IPS-NIHi7 (cell line): ENCODE data around the gene VPS13D.

Experiments used
- DNase-seq: peaks from one replicate; pipeline ENCODE4 v3.0.0; 2012; ENCODE audit warnings: mixed read lengths; ENCODE audit errors: extremely low spot score

Gene VPS13D

DNA sequence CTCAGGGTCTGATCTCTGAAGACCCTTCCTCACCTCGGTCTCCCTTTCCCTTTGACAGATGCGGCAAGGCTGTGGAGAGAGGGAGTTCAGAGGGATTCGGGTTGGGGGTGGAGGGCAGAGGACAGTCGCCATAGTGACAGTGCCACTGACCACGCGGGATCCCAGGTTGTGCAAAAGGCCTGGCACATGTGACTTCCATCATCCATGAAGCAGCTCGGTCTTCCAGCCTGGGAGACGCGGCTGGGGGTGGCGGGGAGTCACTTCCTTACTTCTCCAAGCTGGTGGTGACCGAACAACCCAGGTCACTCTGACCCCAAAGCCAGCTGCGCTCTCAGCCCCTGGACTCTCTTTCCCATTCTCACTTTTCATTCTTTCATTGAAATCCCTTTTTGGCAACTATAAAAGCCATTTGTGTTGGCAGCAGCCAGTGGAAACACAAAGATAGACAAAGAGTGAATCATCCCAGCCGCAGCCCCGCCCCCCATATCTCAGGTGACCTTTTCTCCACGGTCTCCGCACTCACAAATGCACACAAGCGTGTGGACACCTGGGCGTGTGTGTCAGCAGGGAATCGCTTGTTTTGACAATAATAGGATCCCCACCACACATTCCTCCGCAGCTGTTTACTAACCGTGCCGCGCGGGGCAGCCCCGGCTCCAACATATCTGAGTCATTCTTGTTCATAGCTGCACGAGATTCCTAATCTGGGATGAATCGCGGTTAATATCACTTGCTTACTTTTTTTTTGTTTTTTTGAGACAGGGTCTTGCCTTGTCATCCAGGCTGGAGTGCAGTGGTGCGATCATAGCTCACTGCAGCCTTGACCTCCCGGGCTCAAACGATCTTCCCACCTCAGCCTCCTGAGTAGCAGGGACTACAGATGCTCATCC is 319.9 kb downstream of the VPS13D start:
- DNase-seq = peak; percentile 12

DNA sequence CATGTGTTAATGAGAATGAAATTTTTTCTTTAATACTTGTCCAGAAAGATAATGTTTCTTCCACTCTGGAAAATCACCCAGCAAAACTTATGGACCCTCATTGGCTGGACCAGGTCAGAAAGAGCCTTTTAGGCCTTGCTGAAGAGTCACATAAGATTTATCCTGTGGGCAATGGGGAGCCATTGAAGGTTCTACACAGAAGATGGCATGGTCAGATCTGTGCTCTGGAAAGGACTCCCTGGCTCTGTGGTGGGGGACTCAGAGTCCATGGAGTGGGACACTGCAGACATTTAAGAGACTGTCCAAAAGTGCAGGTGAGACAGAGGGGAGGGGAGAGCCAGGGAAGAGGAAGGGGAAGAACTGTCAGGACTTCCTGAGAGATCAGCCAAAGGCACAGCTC is 321.8 kb downstream of the VPS13D start:
- DNase-seq = no peak

DNA sequence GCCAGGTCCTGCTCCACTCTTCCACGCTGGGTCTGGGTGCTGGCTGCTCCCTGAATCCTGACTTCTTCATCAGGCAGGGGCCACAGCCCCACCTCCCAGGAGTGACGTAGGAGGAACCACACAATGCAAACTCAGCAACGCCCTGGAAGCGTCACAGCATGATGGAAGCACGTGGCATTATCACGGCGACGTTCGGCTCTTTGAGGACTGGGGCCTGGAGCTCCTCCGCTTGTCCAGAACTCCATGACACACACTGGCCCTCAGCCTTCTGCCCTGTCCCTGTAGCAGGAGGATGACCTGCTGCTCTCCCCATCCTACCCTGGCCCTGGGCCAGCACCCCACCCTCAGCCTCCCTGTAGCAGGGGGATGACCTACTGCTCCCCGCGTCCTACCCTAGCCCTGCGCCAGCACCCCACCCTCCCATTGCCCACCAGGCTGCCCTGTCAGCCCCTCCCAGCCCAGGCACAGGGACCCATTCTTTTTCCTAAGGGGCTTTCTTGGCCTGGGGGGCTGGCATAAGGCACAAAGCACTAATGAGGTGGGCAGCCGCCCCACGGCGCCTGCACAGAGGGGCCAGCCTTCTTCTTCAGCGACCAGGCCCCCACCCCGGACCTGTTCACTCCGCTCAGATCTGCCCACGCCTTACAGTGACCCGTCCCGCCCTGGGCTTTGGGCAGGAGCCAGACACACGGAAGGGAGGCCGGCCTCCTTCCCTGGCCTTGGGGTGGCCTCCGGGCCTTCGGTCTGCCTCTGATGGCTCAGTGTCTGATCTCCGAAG is 322.5 kb downstream of the VPS13D start:
- no peak for DNase-seq

DNA sequence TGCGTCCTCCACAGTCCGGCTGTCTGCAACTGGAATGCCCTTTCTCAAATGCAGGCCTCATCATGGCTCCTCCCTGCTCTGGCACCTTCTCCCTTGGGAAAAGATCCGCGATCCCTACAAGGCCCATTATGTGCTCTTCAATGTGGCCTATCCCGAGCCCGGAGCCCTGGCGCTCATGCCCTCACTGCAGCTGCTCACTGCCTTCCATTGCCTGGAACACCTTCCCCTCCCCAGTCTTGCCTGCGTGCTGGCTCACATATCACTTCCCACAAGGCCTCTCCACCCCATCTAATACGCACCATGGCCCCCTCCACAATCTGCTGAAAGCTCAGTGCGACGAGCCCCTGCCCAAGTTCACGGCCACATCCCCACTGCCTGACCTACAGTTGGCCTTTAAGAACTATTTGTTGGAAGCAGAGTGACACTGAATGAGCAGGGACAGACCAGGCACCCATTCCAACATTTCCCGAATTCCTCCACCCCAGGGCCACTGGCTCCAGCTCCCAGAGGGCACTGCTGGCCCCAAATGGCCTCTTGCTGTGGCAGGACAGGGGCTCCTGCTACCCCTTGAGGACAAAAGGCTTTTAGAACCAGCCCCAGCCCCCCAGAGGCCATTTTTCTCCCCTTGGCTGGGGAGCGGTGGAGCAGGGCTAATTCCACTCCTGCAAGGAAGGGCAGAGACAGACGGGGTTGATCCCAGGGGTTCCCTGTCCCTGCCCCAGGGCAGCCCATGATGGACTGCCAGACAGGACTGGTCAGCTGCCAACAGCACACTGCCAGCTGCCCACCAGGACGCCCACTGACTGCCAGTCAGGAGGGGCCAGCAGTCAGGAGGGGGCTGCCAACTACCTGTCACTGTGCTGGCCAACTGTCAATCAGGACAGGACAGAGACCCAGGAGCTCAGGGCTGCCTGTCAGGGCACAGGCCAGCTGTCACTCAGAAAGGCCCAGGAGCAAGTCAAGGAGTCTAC is 323.4 kb downstream of the VPS13D start:
- peak; percentile 20 for DNase-seq

DNA sequence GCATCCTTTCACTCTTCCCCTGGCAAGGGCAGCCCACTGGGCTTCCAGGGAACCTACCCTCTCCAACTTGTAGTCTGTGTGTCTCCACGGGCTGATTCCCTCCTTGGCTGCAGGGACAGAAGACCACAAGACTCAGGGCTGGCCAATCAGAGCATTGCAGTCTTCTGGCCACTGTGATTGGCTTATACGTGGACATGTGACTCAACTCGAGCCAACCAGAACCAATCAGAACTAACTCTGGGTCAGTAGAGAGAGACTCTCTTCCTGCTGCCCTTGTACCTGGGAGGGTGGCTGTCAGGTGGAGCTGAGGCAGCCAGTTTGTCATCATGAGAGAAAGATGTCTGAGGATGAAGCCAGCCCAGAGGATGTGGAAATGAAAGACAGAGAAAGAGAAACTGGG is 324.1 kb downstream of the VPS13D start:
- peak; percentile 26 for DNase-seq

DNA sequence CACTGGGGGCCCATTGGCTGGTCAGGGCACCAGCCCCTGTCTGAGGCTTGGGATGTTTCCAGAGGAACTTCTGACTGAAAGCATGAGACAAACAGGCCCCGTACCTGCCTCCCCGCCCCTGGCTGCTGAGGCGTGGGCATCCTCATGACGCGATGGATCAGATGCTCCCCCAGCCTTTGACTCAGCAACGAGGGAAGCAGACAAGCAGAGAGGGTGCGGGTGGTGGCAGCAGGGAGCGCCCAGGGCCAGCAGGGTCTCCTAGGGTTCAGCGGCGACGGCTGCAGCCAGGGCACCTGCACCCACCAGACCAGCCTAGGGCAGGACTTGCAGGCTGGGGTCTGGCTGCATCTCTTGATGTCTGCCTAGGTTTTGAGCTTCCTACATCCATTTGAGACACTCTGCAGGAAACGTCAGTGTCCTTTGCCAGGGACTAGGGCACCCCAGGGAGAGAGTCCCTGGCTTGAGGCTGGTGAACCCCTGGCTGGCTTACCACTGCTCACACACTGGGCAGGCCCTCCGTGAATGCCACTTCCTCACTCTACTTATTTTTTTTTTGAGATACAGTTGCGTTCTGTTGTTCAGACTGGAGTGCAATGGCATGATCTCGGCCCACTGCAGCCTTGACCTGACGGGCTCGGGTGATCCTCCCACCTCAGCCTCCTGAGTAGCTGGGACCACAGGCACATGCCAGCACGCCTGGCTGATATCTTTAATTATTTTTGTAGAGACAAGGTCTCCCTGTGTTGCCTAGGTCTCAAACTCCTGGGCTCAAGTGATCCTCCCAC is 324.9 kb downstream of the VPS13D start:
- DNase-seq = no peak

DNA sequence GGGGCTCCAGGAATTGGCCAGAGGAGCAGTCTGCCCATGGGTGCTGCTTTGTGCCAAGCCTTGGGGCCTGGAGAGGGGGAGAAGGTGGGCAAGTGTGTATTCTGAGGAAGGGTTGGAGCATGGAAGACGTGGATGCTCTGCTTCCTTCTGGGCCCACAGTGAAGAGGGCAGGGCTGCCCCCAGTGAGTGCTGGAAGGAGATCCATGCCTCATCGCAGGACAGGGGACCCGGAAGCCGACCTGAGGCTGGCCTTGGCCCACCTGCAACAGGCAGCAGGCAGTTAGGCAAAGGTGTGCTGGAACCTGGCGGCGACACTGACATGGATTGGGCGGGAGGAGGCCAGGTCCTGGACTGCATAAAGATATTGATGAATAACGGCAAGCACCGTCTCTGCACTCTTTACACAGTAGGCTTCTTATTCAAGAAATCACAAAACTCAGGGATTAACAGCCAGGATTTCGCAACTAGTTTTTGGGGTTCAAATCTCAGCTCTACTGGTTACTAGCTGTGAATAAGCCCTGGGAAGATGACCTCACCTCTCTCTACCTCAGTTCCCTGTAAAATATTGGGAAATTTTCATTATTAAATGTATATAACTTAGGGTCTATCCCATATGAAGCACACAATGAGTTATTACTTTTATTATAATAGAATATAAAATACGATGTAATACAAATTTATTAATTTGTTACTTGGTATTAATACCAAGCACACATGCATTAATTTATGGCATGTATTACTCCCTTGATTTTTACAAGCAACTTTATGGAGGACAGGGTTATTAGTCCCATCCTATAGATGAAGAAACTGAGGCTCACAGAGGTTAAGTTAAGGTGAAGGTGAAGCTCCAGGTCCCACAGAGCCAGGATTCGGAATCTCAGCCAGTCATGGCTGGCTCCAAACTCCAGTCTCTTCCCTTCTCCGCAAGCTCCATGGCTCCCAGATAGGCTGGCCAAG is 325.9 kb downstream of the VPS13D start:
- peak; percentile 8 for DNase-seq

DNA sequence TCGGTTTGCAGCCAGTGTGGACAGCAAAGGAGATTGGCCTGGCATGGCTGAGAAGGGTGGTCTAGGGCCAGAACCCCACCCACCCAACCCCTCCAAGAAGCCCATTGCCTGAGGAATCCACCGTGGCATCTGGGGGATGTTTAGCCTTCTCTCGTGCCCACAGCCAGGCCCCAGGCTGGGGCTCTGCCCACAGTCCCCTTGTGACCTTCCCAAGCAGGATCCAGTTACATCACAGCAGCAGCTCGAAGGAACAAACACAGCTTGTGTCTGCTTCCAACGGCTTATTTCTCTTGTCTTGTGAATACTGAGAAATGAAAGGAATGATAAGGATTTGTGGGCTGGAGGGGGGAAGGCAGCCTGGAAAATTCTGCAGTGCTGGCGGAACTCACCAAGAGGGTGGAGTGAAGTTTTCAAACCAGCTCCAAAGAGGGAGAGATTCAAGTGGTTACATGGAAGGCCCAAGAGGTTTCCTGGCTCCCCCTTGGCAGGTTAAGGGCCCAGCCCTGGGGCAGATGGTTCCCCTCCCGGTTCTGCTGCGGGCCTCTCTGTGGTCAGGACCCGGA is 326.6 kb downstream of the VPS13D start:
- DNase-seq = peak; percentile 49

DNA sequence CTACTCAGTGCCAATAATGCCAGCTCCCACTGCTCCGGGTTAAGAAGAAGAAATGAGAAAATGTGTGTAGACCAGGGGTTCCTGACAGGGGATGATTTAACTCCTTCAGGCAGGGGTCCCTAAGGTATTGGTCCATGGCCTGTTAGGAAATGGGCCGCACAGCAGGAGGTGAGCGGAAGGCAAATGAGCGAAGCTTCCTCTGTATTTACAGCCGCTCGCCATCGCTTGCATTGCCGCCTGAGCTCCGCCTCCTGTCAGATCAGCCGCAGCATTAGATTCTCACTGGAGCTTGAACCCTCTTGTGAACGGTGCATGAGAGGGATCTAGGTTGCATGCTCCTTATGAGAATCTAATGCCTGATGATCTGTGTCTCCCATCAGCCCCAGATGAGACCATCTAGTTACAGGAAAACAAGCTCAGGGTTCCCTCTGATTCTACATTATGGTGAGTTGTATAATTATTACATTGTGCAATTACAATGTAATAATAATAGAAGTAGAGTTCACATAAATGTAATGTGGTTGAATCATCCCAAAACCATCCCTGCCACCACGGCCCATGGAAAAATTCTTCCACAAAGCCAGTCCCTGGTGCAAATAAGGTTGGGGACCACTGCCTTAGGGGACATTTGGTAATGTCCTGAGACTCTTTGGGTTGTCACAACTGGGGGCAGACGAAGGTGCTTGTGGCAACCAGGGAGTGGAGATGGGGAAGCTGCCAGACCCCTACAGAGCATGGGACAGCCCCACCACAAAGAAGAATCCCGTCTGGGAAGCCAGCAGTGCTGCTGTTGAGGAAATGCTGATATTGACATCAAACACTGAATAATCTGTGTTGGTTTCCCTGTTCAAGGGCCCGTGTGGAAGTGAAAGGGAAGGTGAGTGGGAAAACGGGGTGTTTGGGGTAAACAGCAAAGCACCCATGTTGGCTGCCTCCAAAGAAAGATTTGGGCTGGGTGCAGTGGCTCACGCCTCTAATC is 327.4 kb downstream of the VPS13D start:
- no peak for DNase-seq

DNA sequence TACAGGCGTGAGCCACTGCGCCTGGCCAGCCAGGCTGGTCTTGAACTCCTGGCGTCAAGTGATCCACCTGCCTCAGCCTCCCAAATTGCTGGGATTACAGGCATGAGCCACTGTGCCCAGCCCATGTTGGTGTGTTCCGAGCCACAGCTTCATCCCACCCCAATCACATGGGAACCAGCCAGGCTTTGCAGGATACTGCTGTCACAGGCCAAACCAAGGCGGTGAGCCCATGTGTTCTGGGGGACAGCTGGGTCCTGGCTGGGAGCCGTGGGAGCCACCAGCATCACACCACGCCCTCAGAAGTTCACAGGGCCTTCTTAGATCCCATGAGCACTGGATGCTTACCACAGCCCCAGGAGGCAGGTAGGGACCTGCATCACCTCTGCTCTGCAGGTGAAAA is 331.3 kb downstream of the VPS13D start:
- DNase-seq = no peak
